Measurements from ENCODE around the gene CKAP2. TPM values are rescaled to one million over a fixed set of nuclear protein-coding genes. Genes with fewer than 3 reads are reported as not detected.

The CKAP2 gene
- total RNA-seq (2021) (53.0 to 59.0 TPM (median 56.0 TPM) in 3 replicates), Bru-seq, nascent RNA (percentile 92 among the genes with signal in this experiment)
- long read RNA-seq, experiment 1, transcript CKAP2-202 (6 exons, 1,972 nt), result minor isoform, 9 of 475 reads
- long read RNA-seq, experiment 1, transcript CKAP2-203 (9 exons, 3,629 nt), result minor isoform, 87 of 475 reads
- long read RNA-seq, experiment 1, transcript CKAP2-201 (9 exons, 3,375 nt), result major isoform, 315 of 475 reads
- long read RNA-seq, experiment 1, partial matches to known transcripts, result 25 of 475 reads
- long read RNA-seq, experiment 1, other reads (novel, unspliced or antisense), result 33 of 475 reads
- long read RNA-seq, experiment 2, transcript CKAP2-203 (9 exons, 3,629 nt), result minor isoform, 6 of 84 reads
- long read RNA-seq, experiment 2, transcript CKAP2-201 (9 exons, 3,375 nt), result major isoform, 38 of 84 reads
- long read RNA-seq, experiment 2, partial matches to known transcripts, result 17 of 84 reads
- long read RNA-seq, experiment 2, other reads (novel, unspliced or antisense), result 17 of 84 reads
- long read RNA-seq, experiment 3, transcript CKAP2-201 (9 exons, 3,375 nt), result major isoform, 20 of 34 reads
- long read RNA-seq, experiment 3, partial matches to known transcripts, result 2 of 34 reads
- long read RNA-seq, experiment 3, other reads (novel, unspliced or antisense), result 3 of 34 reads

- POLR2A ChIA-PET, result no interaction called here
- ATAC-seq (peak; percentile 91), DNase-seq (ENCODE audit: low spot score) (peak; percentile 93)
- CTCF ChIA-PET, result no interaction called here
- Mint-ChIP-seq H3K27ac (peak within 1 kb of the TSS; percentile 98), H3K4me3 (peak within 1 kb of the TSS; percentile 92), H3K9me3 (no peaks in the 10 kb centered on the region), H3K36me3 (peaks cover 29% of the 10 kb centered on the region), H3K4me1 (peaks cover 20% of the 10 kb centered on the region), H3K27me3 (ENCODE audit: low read depth) (no peaks in the 10 kb centered on the region)
- no peak for TF ChIP-seq PRRX2 (CRISPR knock-in tag; IDR thresholded peaks at IDR 0.05)
- peak; percentile 98 for TF ChIP-seq ZNF121 (CRISPR knock-in tag; IDR thresholded peaks at IDR 0.05)
- TF ChIP-seq ETV6 (CRISPR knock-in tag; IDR thresholded peaks at IDR 0.05), result peak; percentile 63; the same call in 1 of the 2 replicates
- TF ChIP-seq SP1 (CRISPR knock-in tag; conservative IDR thresholded peaks at IDR 0.05), result peak; percentile 64
- TF ChIP-seq MYBL2 (CRISPR knock-in tag; IDR thresholded peaks at IDR 0.05), result peak; percentile 99
- peak; percentile 9; the same call in 1 of the 2 replicates for TF ChIP-seq MAX (CRISPR knock-in tag; IDR thresholded peaks at IDR 0.05)
- no peak; the same call in 1 of the 2 replicates for TF ChIP-seq E2F5 (CRISPR knock-in tag; IDR thresholded peaks at IDR 0.05)
- peak; percentile 88; the same call in 1 of the 2 replicates for TF ChIP-seq FOXP1 (CRISPR knock-in tag; IDR thresholded peaks at IDR 0.05; ENCODE audit: borderline replicate concordance)
- no peak; the same call in 1 of the 2 replicates for TF ChIP-seq NFE2L1 (CRISPR knock-in tag; IDR thresholded peaks at IDR 0.05)
- TF ChIP-seq FOXJ3 (CRISPR knock-in tag; IDR thresholded peaks at IDR 0.05; ENCODE audit: borderline replicate concordance), result no peak
- TF ChIP-seq ELF4 (CRISPR knock-in tag; IDR thresholded peaks at IDR 0.05; ENCODE audit: low read depth), result no peak
- no peak for TF ChIP-seq CDX4 (CRISPR knock-in tag; IDR thresholded peaks at IDR 0.05; ENCODE audit: borderline replicate concordance)
- no peak for TF ChIP-seq ZNF532 (CRISPR knock-in tag; IDR thresholded peaks at IDR 0.05; ENCODE audit: borderline replicate concordance)
- TF ChIP-seq ZNF263 (CRISPR knock-in tag; IDR thresholded peaks at IDR 0.05; ENCODE audit: low read depth), result no peak
- TF ChIP-seq RELA (CRISPR knock-in tag; IDR thresholded peaks at IDR 0.05; ENCODE audit: borderline replicate concordance), result peak; percentile 66; the same call in 1 of the 2 replicates
- TF ChIP-seq ATF1 (CRISPR knock-in tag; IDR thresholded peaks at IDR 0.05), result 0 out of 2 replicates have a peak, but pooled peaks have one; percentile 20
- peak; percentile 88 for TF ChIP-seq FOXK1 (CRISPR knock-in tag; IDR thresholded peaks at IDR 0.05)
- no peak; the same call in 1 of the 2 replicates for TF ChIP-seq IRF1 (CRISPR knock-in tag; IDR thresholded peaks at IDR 0.05)
- TF ChIP-seq KAT7 (CRISPR knock-in tag; IDR thresholded peaks at IDR 0.05; ENCODE audit: borderline replicate concordance), result peak; percentile 82
- no peak for TF ChIP-seq OVOL2 (CRISPR knock-in tag; IDR thresholded peaks at IDR 0.05; ENCODE audit: borderline replicate concordance)
- no peak for TF ChIP-seq IRF2 (CRISPR knock-in tag; IDR thresholded peaks at IDR 0.05; ENCODE audit: borderline replicate concordance, low read depth)
- no peak for TF ChIP-seq ZNF416 (CRISPR knock-in tag; IDR thresholded peaks at IDR 0.05)
- TF ChIP-seq ZNF232 (CRISPR knock-in tag; IDR thresholded peaks at IDR 0.05), result no peak; the same call in 1 of the 2 replicates
- TF ChIP-seq AFF4 (CRISPR knock-in tag; IDR thresholded peaks at IDR 0.05; ENCODE audit: borderline replicate concordance), result no peak
Observed at GRCh38 chr13:52454820-52455676, at the start of gene CKAP2. Gene CKAP2 (plus strand): TSS chr13:52455478. CDS start chr13:52455557, 79 bp downstream.
